Esophagus (tissue), 2 donors: Measurements from ENCODE around the gene RASAL2. TPM values are rescaled to one million over a fixed set of nuclear protein-coding genes. Genes with fewer than 3 reads are reported as not detected.
"Not testable (repeated sequence)": the region's sequence is repeated elsewhere in the genome, so short reads cannot be mapped to it uniquely, and the experiment has no call there.

Experiments used
- H3K27ac ChIP-seq, 2 donors: one replicate each; pipeline ENCODE4 v1.5.1; 2013; ENCODE audit warnings: low read depth in 2 of 2, mild to moderate bottlenecking in 2 of 2, inconsistent platforms in 1 of 2, low read length in 1 of 2, moderate library complexity in 1 of 2
- H3K27me3 ChIP-seq, 2 donors: one replicate each; pipeline ENCODE4 v1.6.1; 2013; ENCODE audit warnings: low read length in 2 of 2, control low read depth in 1 of 2, mild to moderate bottlenecking in 1 of 2; ENCODE audit not compliant: insufficient read depth in 2 of 2, control insufficient read depth in 1 of 2
- H3K36me3 ChIP-seq, 2 donors: one replicate each; pipeline ENCODE4 v1.6.1; 2013; ENCODE audit warnings: low read length in 1 of 2; ENCODE audit not compliant: control insufficient read depth in 2 of 2, insufficient read depth in 2 of 2
- H3K4me1 ChIP-seq, 2 donors: one replicate each; pipeline ENCODE4 v1.6.1; 2013; ENCODE audit warnings: low read length in 1 of 2; ENCODE audit not compliant: control insufficient read depth in 2 of 2, insufficient read depth in 2 of 2
- H3K4me3 ChIP-seq, 2 donors: one replicate each; pipeline ENCODE4 v1.5.1; 2013; ENCODE audit warnings: low read length in 2 of 2, mild to moderate bottlenecking in 2 of 2, low read depth in 1 of 2, moderate library complexity in 1 of 2
- H3K9me3 ChIP-seq, 2 donors: one replicate each; pipeline ENCODE4 v1.6.1; 2013; ENCODE audit warnings: mild to moderate bottlenecking in 2 of 2, low read depth in 1 of 2, low read length in 1 of 2, moderate library complexity in 1 of 2; ENCODE audit not compliant: control insufficient read depth in 2 of 2, insufficient read depth in 1 of 2
- WGBS, 2 donors: extraction: QIAGEN DNeasy Blood & Tissue Kit; methylation state at CpG; one replicate each; pipeline ENCODE4 v1.1.7; 2013; 5-methylcytosine and 5-hydroxymethylcytosine counted together
- polyA plus RNA-seq, 2 donors: library from polyadenylated mRNA; stranded (reverse); fragments of 200-250 nt; gene quantifications; one replicate each; pipeline ENCODE4 v1.2.3, GENCODE V29; 2013
- donor health status: healthy with polysubstance abuse.
- donor health status: Bipolar disorder and iron deficiency.

Gene RASAL2
- polyA plus RNA-seq, 2 donors = 13.3 to 14.3 TPM

DNA sequence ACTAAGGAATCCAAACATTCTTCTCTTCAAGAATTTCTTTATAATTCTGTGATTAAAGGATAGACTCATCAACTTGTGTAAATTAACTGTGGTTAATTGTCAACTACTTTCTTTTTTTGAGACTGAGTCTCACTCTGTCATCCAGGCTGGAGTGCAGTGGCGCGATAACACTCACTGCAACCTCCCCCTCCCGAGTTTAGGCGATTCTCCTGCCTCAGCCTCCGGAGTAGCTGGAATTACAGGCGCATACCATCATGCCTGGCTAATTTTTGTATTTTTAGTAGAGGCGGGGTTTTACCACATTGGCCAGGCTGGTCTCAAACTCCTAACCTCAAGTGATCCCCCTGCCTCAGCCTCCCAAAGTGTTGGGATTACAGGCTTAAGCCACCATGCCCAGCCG, 296.4 kb downstream of the RASAL2 start:
- H3K4me3 ChIP-seq, H3K27me3 ChIP-seq, H3K9me3 ChIP-seq, H3K4me1 ChIP-seq, H3K36me3 ChIP-seq, H3K27ac ChIP-seq: not testable (repeated sequence)
- WGBS, 2 donors = 91 to 93% methylated on average over 8 of the region's 8 CpGs

DNA sequence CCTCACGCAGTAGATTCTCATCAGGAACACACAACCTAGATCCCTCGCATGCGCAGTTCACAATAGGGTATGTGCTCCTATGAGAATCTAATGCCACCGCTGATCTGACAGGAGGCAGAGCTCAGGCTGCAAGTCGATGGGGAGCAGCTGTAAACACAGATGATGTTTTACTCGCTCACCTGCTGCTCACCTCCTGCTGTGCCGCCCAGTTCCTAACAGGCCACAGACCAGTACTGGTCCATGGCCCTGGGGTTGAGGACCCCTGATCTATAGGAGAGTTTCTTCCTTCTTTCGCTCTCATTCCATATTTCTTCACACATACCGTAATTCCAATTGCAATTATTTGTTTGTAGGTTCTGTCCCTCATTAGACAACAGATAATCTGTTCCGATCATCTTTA, 299.5 kb downstream of the RASAL2 start:
- H3K27ac ChIP-seq = no peak overlapping the region
- WGBS, 2 donors = 88 to 93% methylated on average over 10 of the region's 10 CpGs
- no peak overlapping the region for H3K4me3 ChIP-seq
- H3K4me1 ChIP-seq = no peaks in the 10 kb centered on the region
- H3K9me3 ChIP-seq = no peaks in the 10 kb centered on the region
- no peaks in the 10 kb centered on the region for H3K27me3 ChIP-seq
- peaks cover 0 to 3% of the 10 kb centered on the region in 2 donors for H3K36me3 ChIP-seq

DNA sequence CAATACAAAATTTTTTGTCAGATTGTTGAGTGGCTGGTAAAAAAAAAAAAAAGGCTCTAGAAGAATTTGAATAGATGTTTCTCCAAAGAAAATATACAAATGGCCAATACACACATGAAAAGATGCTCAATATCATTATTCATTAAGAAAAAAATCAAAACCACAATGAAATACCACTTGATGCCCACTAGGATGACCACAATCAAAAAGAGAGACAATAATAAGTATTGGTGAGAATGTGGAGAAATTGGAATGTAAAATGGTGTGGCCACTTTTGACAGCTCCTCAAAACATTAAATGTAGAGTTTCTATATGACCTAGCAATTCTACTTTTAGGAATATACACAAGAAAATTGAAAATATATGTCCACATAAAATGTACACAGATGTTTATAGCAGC, 302.9 kb downstream of the RASAL2 start:
- peaks cover 0 to 3% of the 10 kb centered on the region in 2 donors for H3K36me3 ChIP-seq
- H3K4me3 ChIP-seq = no peak overlapping the region
- H3K4me1 ChIP-seq = peaks cover 0 to 5% of the 10 kb centered on the region in 2 donors
- H3K9me3 ChIP-seq = no peaks in the 10 kb centered on the region
- H3K27ac ChIP-seq = no peak overlapping the region
- no peaks in the 10 kb centered on the region for H3K27me3 ChIP-seq

DNA sequence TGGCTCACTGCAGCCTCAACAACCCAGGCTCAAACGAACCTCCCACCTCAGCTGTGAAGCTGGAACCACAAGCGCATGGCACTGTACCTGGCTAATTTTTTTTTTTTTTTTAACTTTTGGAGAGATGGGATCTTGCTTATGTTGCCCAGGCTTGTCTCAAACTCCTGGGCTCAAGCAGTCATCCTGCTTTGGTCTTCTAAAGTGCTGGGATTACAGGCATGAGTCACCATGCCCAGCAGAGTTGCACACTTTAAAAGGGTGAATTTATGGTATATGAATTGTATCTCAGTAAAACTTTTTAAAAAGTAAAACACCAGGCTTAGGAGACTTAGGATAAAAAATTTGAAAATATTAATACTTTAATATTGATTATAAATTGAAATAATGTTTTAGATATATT, 303.8 kb downstream of the RASAL2 start:
- Histone ChIP-seq H3K4me3 (no peak overlapping the region), H3K36me3 (peaks cover 0 to 3% of the 10 kb centered on the region in 2 donors), H3K27me3 (no peaks in the 10 kb centered on the region), H3K4me1 (peaks cover 0 to 5% of the 10 kb centered on the region in 2 donors), H3K9me3 (no peaks in the 10 kb centered on the region), H3K27ac (no peak overlapping the region)
- 54 to 78% methylated on average over 2 of the region's 2 CpGs for WGBS, 2 donors

DNA sequence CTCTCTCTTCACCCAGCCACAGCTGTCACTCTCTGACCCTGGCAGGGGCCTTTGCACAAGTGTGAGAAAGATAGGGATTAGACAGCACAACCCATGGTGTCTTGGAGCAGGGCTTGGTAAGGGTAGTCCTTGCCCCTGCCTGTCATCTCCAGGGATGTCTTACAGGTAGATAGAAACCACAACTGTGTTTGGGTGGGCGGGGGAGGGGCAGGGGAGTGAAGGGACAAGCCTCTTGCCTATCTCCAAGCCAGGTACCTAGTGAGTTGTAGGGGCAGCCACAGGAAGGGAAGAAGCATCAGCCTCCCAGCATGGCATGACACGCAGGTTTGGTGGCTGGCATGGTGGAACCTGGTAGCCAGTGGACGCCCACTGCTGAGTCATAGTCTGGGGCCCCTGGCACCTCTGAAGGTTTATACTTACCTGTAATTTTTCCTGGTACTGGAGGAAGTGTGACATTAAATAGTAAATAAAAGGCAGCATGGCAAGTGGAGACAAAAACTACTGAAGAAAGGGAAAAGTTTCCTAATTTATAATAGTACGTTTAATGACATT, 305.3 kb downstream of the RASAL2 start:
- H3K4me3 ChIP-seq = no peak overlapping the region
- no peaks in the 10 kb centered on the region for H3K36me3 ChIP-seq
- 63 to 68% methylated on average over 4 of the region's 4 CpGs for WGBS, 2 donors
- peaks cover 0 to 5% of the 10 kb centered on the region in 2 donors for H3K4me1 ChIP-seq
- no peaks in the 10 kb centered on the region for H3K27me3 ChIP-seq
- peak overlapping the region in 1 of 2 donors; percentile 57 for H3K27ac ChIP-seq
- no peaks in the 10 kb centered on the region for H3K9me3 ChIP-seq

DNA sequence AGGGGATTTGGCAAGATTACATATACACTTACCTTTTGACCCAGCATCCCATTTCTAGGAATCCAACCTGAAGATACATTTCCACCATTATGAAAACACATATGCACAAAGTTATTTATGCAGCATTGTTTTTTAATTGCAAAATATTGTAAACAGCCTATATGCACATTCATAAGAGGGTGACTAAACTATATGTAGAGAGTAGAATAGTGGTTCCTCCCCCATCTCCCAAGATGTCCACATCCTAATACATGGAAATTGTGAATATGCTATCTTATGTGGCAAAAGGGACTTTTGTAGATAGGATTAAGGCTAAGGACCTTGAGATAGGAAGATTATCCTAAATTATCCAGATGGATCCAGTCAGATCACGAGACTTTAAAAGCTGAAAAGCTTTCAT, 311.2 kb downstream of the RASAL2 start:
- Histone ChIP-seq H3K4me1 (peaks cover 0 to 2% of the 10 kb centered on the region in 2 donors), H3K27ac (no peak overlapping the region), H3K4me3 (no peak overlapping the region), H3K36me3 (no peaks in the 10 kb centered on the region), H3K9me3 (no peaks in the 10 kb centered on the region), H3K27me3 (no peaks in the 10 kb centered on the region)
- 78 to 92% methylated on average over 1 of the region's 1 CpG for WGBS, 2 donors

DNA sequence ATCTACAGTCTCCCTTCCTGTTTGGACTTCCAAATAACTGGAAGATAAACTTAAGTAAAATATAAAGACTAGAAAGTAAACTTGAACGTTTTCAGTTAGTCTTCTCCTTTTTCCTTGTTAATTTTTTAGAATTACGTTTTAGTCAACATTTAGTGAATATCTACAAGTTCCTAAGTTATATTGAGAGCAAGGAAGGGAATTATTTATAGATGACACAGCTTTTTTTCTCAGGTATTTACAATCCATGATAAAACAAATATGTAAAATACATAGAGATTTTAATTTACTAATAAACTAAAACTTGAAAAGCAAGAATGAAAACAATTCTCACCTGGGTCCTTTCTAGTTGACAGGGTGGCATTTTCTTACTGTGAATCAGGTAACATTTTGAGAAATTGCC, 313.3 kb downstream of the RASAL2 start:
- peaks cover 0 to 5% of the 10 kb centered on the region in 2 donors for H3K4me1 ChIP-seq
- H3K36me3 ChIP-seq = no peaks in the 10 kb centered on the region
- 55 to 63% methylated on average over 2 of the region's 2 CpGs for WGBS, 2 donors
- H3K4me3 ChIP-seq = no peak overlapping the region
- H3K9me3 ChIP-seq = no peaks in the 10 kb centered on the region
- H3K27ac ChIP-seq = no peak overlapping the region
- no peaks in the 10 kb centered on the region for H3K27me3 ChIP-seq

DNA sequence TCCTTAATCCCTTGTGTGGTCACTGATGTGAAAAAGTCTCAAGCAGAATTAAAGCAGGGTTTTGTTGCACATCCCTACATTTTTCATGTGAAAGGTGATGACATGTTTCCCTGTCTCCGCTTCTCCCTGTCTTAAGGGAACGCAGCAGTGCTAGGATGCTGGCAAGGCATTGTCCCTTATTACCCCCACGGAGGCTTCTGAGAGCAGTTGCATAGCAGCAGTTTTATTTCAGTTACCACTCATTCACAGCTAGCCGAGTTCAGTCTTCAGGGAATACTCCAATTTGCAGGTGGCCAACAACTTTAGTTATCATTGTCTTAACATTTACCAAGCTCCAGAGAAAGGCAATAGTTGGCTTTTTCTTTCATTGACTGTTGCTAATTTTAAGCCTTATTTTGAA, 313.8 kb downstream of the RASAL2 start:
- Histone ChIP-seq H3K27ac (no peak overlapping the region), H3K4me3 (no peak overlapping the region), H3K27me3 (no peaks in the 10 kb centered on the region), H3K4me1 (peaks cover 0 to 5% of the 10 kb centered on the region in 2 donors), H3K9me3 (no peaks in the 10 kb centered on the region), H3K36me3 (no peaks in the 10 kb centered on the region)
- 60 to 67% methylated on average over 4 of the region's 4 CpGs for WGBS, 2 donors

DNA sequence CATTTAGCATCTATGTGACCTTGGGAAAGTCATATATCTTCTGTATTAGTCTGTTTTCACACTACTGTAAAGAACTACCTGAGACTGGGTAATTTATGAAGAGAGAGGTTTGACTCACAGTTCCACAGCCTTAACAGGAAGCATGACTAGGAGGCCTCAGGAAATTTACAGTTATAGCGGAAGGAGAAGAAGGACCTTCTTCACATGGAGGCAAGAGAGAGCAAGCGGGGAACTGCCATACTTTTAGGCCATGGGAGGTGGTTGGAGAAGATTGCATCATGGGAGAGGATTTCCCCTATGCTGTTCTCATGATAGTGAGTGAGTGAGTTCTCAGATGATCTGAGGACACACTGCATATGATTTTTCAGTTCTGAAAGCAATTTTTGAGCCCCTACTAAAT, 315.0 kb downstream of the RASAL2 start:
- H3K9me3 ChIP-seq = no peaks in the 10 kb centered on the region
- WGBS, 2 donors = 77 to 91% methylated on average over 2 of the region's 2 CpGs
- H3K27me3 ChIP-seq = no peaks in the 10 kb centered on the region
- H3K4me1 ChIP-seq = peaks cover 0 to 5% of the 10 kb centered on the region in 2 donors
- no peak overlapping the region for H3K4me3 ChIP-seq
- H3K27ac ChIP-seq = peak overlapping the region; percentile 38 to 76
- no peaks in the 10 kb centered on the region for H3K36me3 ChIP-seq

DNA sequence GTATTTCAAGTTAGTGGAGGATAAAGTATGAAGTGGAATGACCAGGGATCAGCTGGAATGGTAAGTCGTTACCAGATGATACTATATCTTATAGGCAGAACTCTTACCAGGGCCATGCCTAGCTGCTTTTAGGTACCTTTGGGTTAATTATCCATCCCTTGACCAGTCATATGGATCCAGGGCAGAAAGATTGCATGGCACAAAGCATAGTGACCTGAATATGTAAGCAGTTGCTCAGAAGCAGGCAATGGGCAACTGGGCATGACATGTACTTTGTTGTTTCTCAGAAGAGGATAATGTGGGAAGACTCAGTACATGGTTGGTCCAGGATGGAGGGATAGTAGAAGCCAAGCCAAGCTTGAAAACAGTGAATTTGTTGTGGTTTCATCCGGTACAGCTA, 315.6 kb downstream of the RASAL2 start:
- Histone ChIP-seq H3K27me3 (no peaks in the 10 kb centered on the region), H3K4me3 (no peak overlapping the region), H3K27ac (peak overlapping the region; percentile 31 to 58), H3K36me3 (no peaks in the 10 kb centered on the region), H3K4me1 (peaks cover 0 to 5% of the 10 kb centered on the region in 2 donors), H3K9me3 (no peaks in the 10 kb centered on the region)
- WGBS, 2 donors = 79 to 83% methylated on average over 2 of the region's 2 CpGs
